MM.1S (cell line): ENCODE results near the gene CRYBG3.

ENCODE experiments used
- DNase-seq: peaks from one replicate; pipeline ENCODE4 v3.0.0-alpha.2; 2015
- H2AFZ ChIP-seq: fragments of 300-600 bp; sonication (generic); 2 replicates; pipeline ENCODE4 v1.6.0; 2016; ENCODE audit warnings: antibody characterized with exemption, low read length
- H3F3A ChIP-seq: fragments of 300-600 bp; sonication (generic); 2 replicates; pipeline ENCODE4 v1.6.1; 2016; ENCODE audit warnings: mild to moderate bottlenecking, antibody characterized with exemption, low read length, moderate library complexity, mixed read lengths; ENCODE audit not compliant: insufficient read depth
- H3K27ac ChIP-seq: fragments of 300-600 bp; sonication (generic); 2 replicates; pipeline ENCODE4 v1.5.1; 2016; ENCODE audit warnings: mild to moderate bottlenecking, low read length
- H3K27me3 ChIP-seq: fragments of 300-600 bp; sonication (generic); replicated peaks from 2 replicates; pipeline ENCODE4 v1.6.0; 2016; ENCODE audit warnings: low read length; ENCODE audit not compliant: insufficient read depth
- H3K36me3 ChIP-seq: fragments of 300-600 bp; sonication (generic); replicated peaks from 2 replicates; pipeline ENCODE4 v1.6.1; 2016; ENCODE audit warnings: mild to moderate bottlenecking, low read length, mixed read lengths; ENCODE audit not compliant: insufficient read depth
- H3K4me1 ChIP-seq: fragments of 300-600 bp; sonication (generic); 2 replicates; pipeline ENCODE4 v1.6.1; 2016; ENCODE audit warnings: low read length, mixed read lengths
- H3K4me2 ChIP-seq: fragments of 300-600 bp; sonication (generic); 2 replicates; pipeline ENCODE4 v1.6.0; 2016; ENCODE audit warnings: low read depth, low read length
- H3K4me3 ChIP-seq: fragments of 300-600 bp; sonication (generic); 2 replicates; pipeline ENCODE4 v1.5.1; 2016; ENCODE audit warnings: low read length, mixed read lengths
- H3K79me2 ChIP-seq: fragments of 300-600 bp; sonication (generic); 2 replicates; pipeline ENCODE4 v1.6.1; 2016; ENCODE audit warnings: mixed run types, low read length, mixed read lengths
- H3K9ac ChIP-seq: fragments of 300-600 bp; sonication (generic); 2 replicates; pipeline ENCODE4 v1.6.1; 2016; ENCODE audit warnings: low read length, mixed read lengths
- H3K9me2 ChIP-seq: fragments of 300-600 bp; sonication (generic); replicated peaks from 2 replicates; pipeline ENCODE4 v1.6.1; 2016; ENCODE audit warnings: mild to moderate bottlenecking, low read length, mixed read lengths; ENCODE audit not compliant: insufficient read depth
- H3K9me3 ChIP-seq: fragments of 300-600 bp; sonication (generic); replicated peaks from 2 replicates; pipeline ENCODE4 v1.6.1; 2016; ENCODE audit warnings: mild to moderate bottlenecking, low read length, mixed read lengths; ENCODE audit not compliant: insufficient read depth
- H4K20me1 ChIP-seq: fragments of 300-600 bp; sonication (generic); 2 replicates; pipeline ENCODE4 v1.6.1; 2016; ENCODE audit warnings: mild to moderate bottlenecking, low read length, moderate library complexity, mixed read lengths; ENCODE audit not compliant: insufficient read depth
- CTCF ChIP-seq: fragments of 300-600 bp; sonication (generic); IDR thresholded peaks from 2 replicates; pipeline ENCODE4 v1.5.1; 2016; ENCODE audit warnings: antibody characterized with exemption, low read length, mixed read lengths
- EZH2 ChIP-seq: fragments of 300-600 bp; sonication (generic); optimal IDR thresholded peaks from 2 replicates; pipeline ENCODE3; 2017; ENCODE audit warnings: low read depth, mild to moderate bottlenecking, antibody characterized with exemption, low read length, mixed read lengths
- EZH2phosphoT487 ChIP-seq: fragments of 300-600 bp; sonication (generic); IDR thresholded peaks from 2 replicates; pipeline ENCODE4 v1.6.1; 2018; ENCODE audit warnings: antibody characterized with exemption, low read length

Gene CRYBG3

DNA sequence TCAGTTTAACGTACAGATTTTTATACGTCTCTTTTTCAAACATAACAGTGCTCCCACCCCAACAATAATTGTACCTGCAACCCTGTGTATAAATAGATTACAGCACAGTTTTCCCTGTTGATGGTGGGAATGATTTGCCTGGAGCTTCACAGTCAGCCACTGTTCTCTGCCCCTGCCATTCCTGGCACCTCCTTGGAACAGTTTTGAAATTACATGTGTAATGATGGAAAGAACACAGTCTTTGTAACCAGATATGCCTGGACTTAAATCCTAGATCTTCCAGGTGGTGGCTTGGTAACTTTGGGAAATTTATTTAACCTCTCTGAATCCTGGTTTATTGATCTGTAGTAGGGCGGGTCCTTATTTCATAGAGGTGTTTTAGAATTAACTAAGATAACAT, 27.0 kb downstream of the CRYBG3 start:
- H3F3A ChIP-seq = no peaks in the 10 kb centered on the region
- H3K27me3 ChIP-seq = no peaks in the 10 kb centered on the region
- H3K36me3 ChIP-seq = no peaks in the 10 kb centered on the region
- H3K27ac ChIP-seq = no peak overlapping the region
- no peak overlapping the region for H2AFZ ChIP-seq
- no peak for DNase-seq
- H3K9me3 ChIP-seq = no peaks in the 10 kb centered on the region
- no peak overlapping the region for H3K4me3 ChIP-seq
- no peak overlapping the region for H3K4me2 ChIP-seq
- no peaks in the 10 kb centered on the region for H3K79me2 ChIP-seq
- no peak overlapping the region for H3K9ac ChIP-seq
- no peaks in the 10 kb centered on the region for H3K9me2 ChIP-seq
- H4K20me1 ChIP-seq = no peaks in the 10 kb centered on the region
- TF ChIP-seq EZH2 (no peak), EZH2phosphoT487 (no peak), CTCF (no peak)
- H3K4me1 ChIP-seq = no peaks in the 10 kb centered on the region

- Histone ChIP-seq H3K9ac (no peak overlapping the region), H3F3A (no peaks in the 10 kb centered on the region), H3K4me2 (no peak overlapping the region), H3K4me1 (no peaks in the 10 kb centered on the region), H3K79me2 (peaks cover 7% of the 10 kb centered on the region; the same call in 1 of the 2 replicates), H3K9me2 (no peaks in the 10 kb centered on the region), H3K4me3 (no peak overlapping the region), H3K27me3 (no peaks in the 10 kb centered on the region), H2AFZ (no peak overlapping the region), H3K27ac (no peak overlapping the region), H3K9me3 (no peaks in the 10 kb centered on the region), H3K36me3 (no peaks in the 10 kb centered on the region), H4K20me1 (no peaks in the 10 kb centered on the region)
- no peak for DNase-seq
- no peak for TF ChIP-seq EZH2
- TF ChIP-seq CTCF = no peak
- TF ChIP-seq EZH2phosphoT487 = no peak
Measured at GRCh38 chr3:97857401-97857800, 35.6 kb downstream of the CRYBG3 start.

GRCh38 chr3:97860364-97860763, 38.6 kb downstream of the CRYBG3 start:
- Histone ChIP-seq H3K9me2 (no peaks in the 10 kb centered on the region), H2AFZ (no peak overlapping the region), H3F3A (no peaks in the 10 kb centered on the region), H3K27ac (no peak overlapping the region), H4K20me1 (no peaks in the 10 kb centered on the region), H3K4me3 (no peak overlapping the region), H3K36me3 (no peaks in the 10 kb centered on the region), H3K27me3 (no peaks in the 10 kb centered on the region), H3K79me2 (peaks cover 7% of the 10 kb centered on the region; the same call in 1 of the 2 replicates), H3K4me2 (no peak overlapping the region), H3K9ac (no peak overlapping the region), H3K9me3 (no peaks in the 10 kb centered on the region), H3K4me1 (no peaks in the 10 kb centered on the region)
- DNase-seq = no peak
- TF ChIP-seq EZH2phosphoT487 = no peak
- TF ChIP-seq CTCF = no peak
- TF ChIP-seq EZH2 = no peak
